ENCODE results near the gene PSMG2.
"Not testable (repeated sequence)": the region's sequence is repeated elsewhere in the genome, so short reads cannot be mapped to it uniquely, and the experiment has no call there.

The PSMG2 gene

GRCh38 chr18:12750715-12751502 is 48.1 kb downstream of the PSMG2 start:
- Histone ChIP-seq H3K27ac (ENCODE audit: low read depth, low read length) (no peak overlapping the region), H3K79me2 (ENCODE audit: control insufficient read depth, insufficient read depth, low read length) (no peaks in the 10 kb centered on the region), H3K9ac (ENCODE audit: low read length) (no peak overlapping the region), H3K4me2 (ENCODE audit: low read length) (no peak overlapping the region), H2BK5ac (ENCODE audit: low read length) (no peak overlapping the region), H3K56ac (ENCODE audit: low read length) (no peak overlapping the region), H3K79me1 (ENCODE audit: low read length) (no peaks in the 10 kb centered on the region), H3K23ac (ENCODE audit: low read length) (no peak overlapping the region), H3K4me3 (ENCODE audit: low read length) (no peak overlapping the region), H2BK15ac (replicated peaks; ENCODE audit: low read depth) (no peak overlapping the region), H4K8ac (ENCODE audit: low read depth, low read length) (no peak overlapping the region), H3K18ac (ENCODE audit: low read length) (no peak overlapping the region), H4K5ac (ENCODE audit: low read length) (no peak overlapping the region), H3K36me3 (ENCODE audit: control insufficient read depth, insufficient read depth, low read length) (no peaks in the 10 kb centered on the region), H2AK5ac (ENCODE audit: low read length) (no peak overlapping the region), H3K27me3 (ENCODE audit: insufficient read depth, low read length, poor library complexity) (no peaks in the 10 kb centered on the region), H3K4ac (ENCODE audit: low read depth, low read length) (no peak overlapping the region), H2BK120ac (ENCODE audit: low read depth, low read length) (no peak overlapping the region), H3K4me1 (ENCODE audit: control insufficient read depth, low read depth, low read length) (no peaks in the 10 kb centered on the region)
- no peak for DNase-seq
- WGBS (ENCODE audit: extremely low coverage, insufficient coverage, low lambda C conversion rate) = no CpG with 5 or more reads among the region's 18 CpGs

GRCh38 chr18:12751503-12751884 is 48.7 kb downstream of the PSMG2 start:
- Histone ChIP-seq H2BK15ac (replicated peaks; ENCODE audit: low read depth) (no peak overlapping the region), H2BK5ac (ENCODE audit: low read length) (no peak overlapping the region), H3K79me1 (ENCODE audit: low read length) (no peaks in the 10 kb centered on the region), H3K27me3 (ENCODE audit: insufficient read depth, low read length, poor library complexity) (no peaks in the 10 kb centered on the region), H3K4me1 (ENCODE audit: control insufficient read depth, low read depth, low read length) (no peaks in the 10 kb centered on the region), H4K8ac (ENCODE audit: low read depth, low read length) (no peak overlapping the region), H3K4ac (ENCODE audit: low read depth, low read length) (no peak overlapping the region), H3K18ac (ENCODE audit: low read length) (no peak overlapping the region), H3K23ac (ENCODE audit: low read length) (no peak overlapping the region), H3K79me2 (ENCODE audit: control insufficient read depth, insufficient read depth, low read length) (no peaks in the 10 kb centered on the region), H2AK5ac (ENCODE audit: low read length) (no peak overlapping the region), H3K4me3 (ENCODE audit: low read length) (no peak overlapping the region), H3K9ac (ENCODE audit: low read length) (no peak overlapping the region), H3K4me2 (ENCODE audit: low read length) (no peak overlapping the region), H3K56ac (ENCODE audit: low read length) (no peak overlapping the region), H3K36me3 (ENCODE audit: control insufficient read depth, insufficient read depth, low read length) (no peaks in the 10 kb centered on the region), H2BK120ac (ENCODE audit: low read depth, low read length) (no peak overlapping the region), H4K5ac (ENCODE audit: low read length) (no peak overlapping the region), H3K27ac (ENCODE audit: low read depth, low read length) (no peak overlapping the region)
- WGBS (ENCODE audit: extremely low coverage, insufficient coverage, low lambda C conversion rate) = no CpG with 5 or more reads among the region's 5 CpGs
- no peak for DNase-seq

- Histone ChIP-seq H3K79me2 (ENCODE audit: control insufficient read depth, insufficient read depth, low read length) (no peaks in the 10 kb centered on the region), H2AK5ac (ENCODE audit: low read length) (no peak overlapping the region), H3K79me1 (ENCODE audit: low read length) (no peaks in the 10 kb centered on the region), H2BK15ac (replicated peaks; ENCODE audit: low read depth) (no peak overlapping the region), H3K27me3 (ENCODE audit: insufficient read depth, low read length, poor library complexity) (no peaks in the 10 kb centered on the region), H3K18ac (ENCODE audit: low read length) (no peak overlapping the region), H2BK5ac (ENCODE audit: low read length) (no peak overlapping the region), H3K9ac (ENCODE audit: low read length) (no peak overlapping the region), H4K8ac (ENCODE audit: low read depth, low read length) (no peak overlapping the region), H2BK120ac (ENCODE audit: low read depth, low read length) (no peak overlapping the region), H3K4me1 (ENCODE audit: control insufficient read depth, low read depth, low read length) (no peaks in the 10 kb centered on the region), H3K36me3 (ENCODE audit: control insufficient read depth, insufficient read depth, low read length) (no peaks in the 10 kb centered on the region), H3K27ac (ENCODE audit: low read depth, low read length) (no peak overlapping the region), H3K4me2 (ENCODE audit: low read length) (no peak overlapping the region), H4K5ac (ENCODE audit: low read length) (no peak overlapping the region), H3K56ac (ENCODE audit: low read length) (no peak overlapping the region), H3K4me3 (ENCODE audit: low read length) (no peak overlapping the region), H3K23ac (ENCODE audit: low read length) (no peak overlapping the region), H3K4ac (ENCODE audit: low read depth, low read length) (no peak overlapping the region)
- no CpG with 5 or more reads among the region's 4 CpGs for WGBS (ENCODE audit: extremely low coverage, insufficient coverage, low lambda C conversion rate)
- no peak for DNase-seq
These were observed 49.0 kb downstream of the PSMG2 start for GRCh38 chr18:12751891-12752290.

- H3K23ac ChIP-seq (ENCODE audit: low read length) = no peak overlapping the region
- H3K36me3 ChIP-seq (ENCODE audit: control insufficient read depth, insufficient read depth, low read length) = no peaks in the 10 kb centered on the region
- H4K8ac ChIP-seq (ENCODE audit: low read depth, low read length) = no peak overlapping the region
- WGBS (ENCODE audit: extremely low coverage, insufficient coverage, low lambda C conversion rate) = no CpG with 5 or more reads among the region's 6 CpGs
- no peak overlapping the region for H3K56ac ChIP-seq (ENCODE audit: low read length)
- H2BK5ac ChIP-seq (ENCODE audit: low read length) = no peak overlapping the region
- no peaks in the 10 kb centered on the region for H3K4me1 ChIP-seq (ENCODE audit: control insufficient read depth, low read depth, low read length)
- H4K5ac ChIP-seq (ENCODE audit: low read length) = no peak overlapping the region
- no peak overlapping the region for H3K4me2 ChIP-seq (ENCODE audit: low read length)
- DNase-seq = no peak
- H3K9ac ChIP-seq (ENCODE audit: low read length) = no peak overlapping the region
- no peak overlapping the region for H2AK5ac ChIP-seq (ENCODE audit: low read length)
- no peak overlapping the region for H2BK15ac ChIP-seq (replicated peaks; ENCODE audit: low read depth)
- no peak overlapping the region for H3K27ac ChIP-seq (ENCODE audit: low read depth, low read length)
- H3K79me1 ChIP-seq (ENCODE audit: low read length) = no peaks in the 10 kb centered on the region
- H3K18ac ChIP-seq (ENCODE audit: low read length) = no peak overlapping the region
- H3K4ac ChIP-seq (ENCODE audit: low read depth, low read length) = no peak overlapping the region
- H3K4me3 ChIP-seq (ENCODE audit: low read length) = no peak overlapping the region
- H3K79me2 ChIP-seq (ENCODE audit: control insufficient read depth, insufficient read depth, low read length) = no peaks in the 10 kb centered on the region
- H3K27me3 ChIP-seq (ENCODE audit: insufficient read depth, low read length, poor library complexity) = no peaks in the 10 kb centered on the region
- H2BK120ac ChIP-seq (ENCODE audit: low read depth, low read length) = no peak overlapping the region
These were observed 51.7 kb downstream of the PSMG2 start for GRCh38 chr18:12754511-12754910.

- H2AK5ac ChIP-seq (ENCODE audit: low read length); H3K79me2 ChIP-seq (ENCODE audit: control insufficient read depth, insufficient read depth, low read length); H3K4me2 ChIP-seq (ENCODE audit: low read length); H3K9ac ChIP-seq (ENCODE audit: low read length); H4K5ac ChIP-seq (ENCODE audit: low read length); H4K8ac ChIP-seq (ENCODE audit: low read depth, low read length); H3K18ac ChIP-seq (ENCODE audit: low read length); H3K79me1 ChIP-seq (ENCODE audit: low read length); H2BK5ac ChIP-seq (ENCODE audit: low read length); H3K36me3 ChIP-seq (ENCODE audit: control insufficient read depth, insufficient read depth, low read length); H3K4me3 ChIP-seq (ENCODE audit: low read length); H3K56ac ChIP-seq (ENCODE audit: low read length); H3K4me1 ChIP-seq (ENCODE audit: control insufficient read depth, low read depth, low read length); H2BK120ac ChIP-seq (ENCODE audit: low read depth, low read length); H2BK15ac ChIP-seq (replicated peaks; ENCODE audit: low read depth); DNase-seq; H3K27ac ChIP-seq (ENCODE audit: low read depth, low read length); H3K23ac ChIP-seq (ENCODE audit: low read length); H3K27me3 ChIP-seq (ENCODE audit: insufficient read depth, low read length, poor library complexity); H3K4ac ChIP-seq (ENCODE audit: low read depth, low read length): not testable (repeated sequence)
- no CpG with 5 or more reads among the region's 6 CpGs for WGBS (ENCODE audit: extremely low coverage, insufficient coverage, low lambda C conversion rate)
These were observed 52.8 kb downstream of the PSMG2 start for GRCh38 chr18:12755606-12756005.

Measured in mesendoderm (in vitro differentiated cells).